Neuron (in vitro differentiated cells): ENCODE measurements around the gene SLAMF9.

Source experiments
- H2AFZ ChIP-seq: one replicate; pipeline ENCODE4 v1.6.1; 2013; ENCODE audit warnings: low read depth, mild to moderate bottlenecking, inconsistent platforms, low read length, moderate library complexity
- H3K27me3 ChIP-seq: one replicate; pipeline ENCODE4 v1.6.1; 2013; ENCODE audit warnings: low read length; ENCODE audit not compliant: insufficient read depth
- H3K36me3 ChIP-seq: one replicate; pipeline ENCODE4 v1.6.1; 2013; ENCODE audit warnings: low read length; ENCODE audit not compliant: insufficient read depth
- H3K4me1 ChIP-seq: one replicate; pipeline ENCODE4 v1.6.1; 2013; ENCODE audit warnings: low read length; ENCODE audit not compliant: insufficient read depth
- H3K4me3 ChIP-seq: 2 replicates; pipeline ENCODE4 v1.5.1; 2013; ENCODE audit warnings: mild to moderate bottlenecking, low read length, moderate library complexity
- H3K9me3 ChIP-seq: one replicate; pipeline ENCODE4 v1.6.1; 2013; ENCODE audit warnings: low read length

SLAMF9 gene

GRCh38 chr1:159940006-159940620 lies 13.9 kb downstream of the SLAMF9 start:
- H3K27me3 ChIP-seq, result no peaks in the 10 kb centered on the region
- no peaks in the 10 kb centered on the region for H3K9me3 ChIP-seq
- no peak overlapping the region for H3K4me3 ChIP-seq
- no peak overlapping the region for H2AFZ ChIP-seq
- H3K4me1 ChIP-seq, result peaks cover 56% of the 10 kb centered on the region
- peaks cover 5% of the 10 kb centered on the region for H3K36me3 ChIP-seq

- Histone ChIP-seq H3K9me3 (no peaks in the 10 kb centered on the region), H3K4me3 (no peak overlapping the region), H2AFZ (no peak overlapping the region), H3K4me1 (peaks cover 52% of the 10 kb centered on the region), H3K27me3 (no peaks in the 10 kb centered on the region), H3K36me3 (peaks cover 10% of the 10 kb centered on the region)
Observed at GRCh38 chr1:159939678-159940002, 14.4 kb downstream of the SLAMF9 start.

DNA sequence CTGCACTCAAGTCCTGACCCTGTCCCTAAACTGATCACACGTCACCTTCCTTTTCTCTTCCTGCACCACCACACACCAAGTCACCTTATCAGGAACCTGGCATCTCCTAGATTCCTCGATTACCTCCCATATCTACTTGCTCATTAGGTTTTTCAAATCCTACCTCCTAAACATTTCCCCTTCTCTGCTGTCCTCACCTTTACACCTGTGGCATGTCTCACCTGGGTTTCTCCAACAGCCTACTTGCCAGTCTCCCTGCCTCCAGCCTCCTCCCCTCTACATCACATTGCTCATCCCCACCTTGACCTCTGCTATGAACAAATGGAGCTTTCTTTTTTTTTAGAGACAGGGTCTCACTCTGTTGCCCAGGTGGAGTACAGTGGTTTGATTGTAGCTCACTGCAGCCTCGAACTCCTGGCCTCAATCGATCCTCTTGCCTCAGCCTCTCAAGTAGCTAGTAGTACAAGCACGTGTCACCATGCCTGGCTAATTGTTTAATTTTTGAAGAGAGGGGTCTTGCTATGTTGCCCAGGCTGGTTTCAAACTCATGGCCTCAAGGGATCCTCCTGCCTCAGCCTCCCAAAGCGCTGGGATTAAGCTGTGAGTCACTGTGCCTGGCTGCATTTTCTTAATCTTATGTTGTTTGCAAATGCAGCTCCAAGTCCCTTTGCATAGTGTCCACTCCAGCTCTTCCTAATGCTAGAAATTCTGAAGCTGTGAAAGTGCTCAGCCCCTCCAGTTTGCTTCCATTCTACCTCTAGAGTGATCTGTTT lies 14.9 kb downstream of the SLAMF9 start:
- Histone ChIP-seq H3K4me1 (peaks cover 48% of the 10 kb centered on the region), H3K36me3 (peaks cover 15% of the 10 kb centered on the region), H3K27me3 (no peaks in the 10 kb centered on the region), H2AFZ (no peak overlapping the region), H3K4me3 (no peak overlapping the region), H3K9me3 (no peaks in the 10 kb centered on the region)

DNA sequence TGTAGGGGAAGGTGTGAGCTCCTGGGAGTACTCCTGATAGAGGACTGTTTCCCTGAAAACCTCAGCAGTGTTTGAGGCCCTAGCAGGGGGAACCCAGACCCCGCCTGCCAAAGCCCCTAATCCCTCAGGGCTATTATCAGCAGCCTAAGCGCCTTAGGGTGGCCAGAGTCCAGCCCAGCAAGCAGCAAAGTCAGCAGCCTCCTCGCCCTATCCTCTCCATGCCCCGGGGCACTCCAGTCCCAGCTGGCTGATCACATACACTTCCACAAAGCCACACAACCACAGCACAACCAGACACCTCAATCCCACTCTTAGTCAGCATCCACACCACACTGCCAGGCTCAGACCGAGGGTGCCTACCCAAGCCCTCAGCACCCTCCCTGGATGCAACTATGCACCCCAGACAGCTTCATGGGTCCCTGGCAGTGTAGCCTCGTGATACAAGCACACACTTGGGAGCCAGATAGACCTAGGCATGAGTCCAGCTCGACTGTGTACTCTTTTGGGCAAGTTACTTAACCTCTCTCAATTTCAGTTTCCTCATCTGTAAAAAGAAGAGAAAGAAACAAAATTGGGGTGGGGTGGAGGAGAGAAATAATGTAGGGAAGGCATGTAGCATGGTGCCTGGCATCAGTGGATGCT lies 15.7 kb downstream of the SLAMF9 start:
- H3K4me3 ChIP-seq, result no peak overlapping the region

DNA sequence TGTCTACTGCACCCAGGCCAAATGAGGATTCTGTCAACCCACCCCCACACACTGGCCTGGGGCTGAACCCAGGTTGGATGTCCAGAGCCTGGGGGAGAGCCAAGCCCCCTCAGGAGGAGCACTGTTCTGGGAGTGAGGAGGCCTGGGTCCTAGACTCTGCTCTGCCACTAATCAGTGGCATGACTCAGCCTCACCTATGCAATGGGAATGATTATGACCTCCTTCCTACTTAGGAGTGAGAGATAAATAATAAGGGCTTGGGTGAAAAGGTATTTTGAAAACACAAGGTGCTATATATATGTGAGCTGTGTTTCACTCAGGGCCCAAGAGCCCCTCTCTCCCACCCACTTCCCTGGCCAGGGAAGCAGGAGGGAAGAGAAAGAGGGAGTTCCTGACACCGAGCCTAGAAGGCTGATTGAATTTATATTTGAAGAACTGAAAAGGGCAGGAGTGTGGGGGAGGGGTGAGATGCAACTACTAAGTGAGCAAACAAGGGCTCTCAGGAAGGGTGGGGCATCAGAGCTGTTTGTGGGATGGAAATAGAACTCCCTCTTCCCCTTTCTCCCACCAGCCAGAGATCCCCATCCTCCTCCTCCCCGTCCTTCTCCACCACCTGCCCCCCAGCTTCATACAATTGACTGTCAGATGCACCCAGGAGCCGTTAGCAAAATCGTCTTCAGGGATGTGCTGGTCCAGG lies 16.8 kb downstream of the SLAMF9 start:
- H3K4me1 ChIP-seq, result peaks cover 31% of the 10 kb centered on the region
- no peaks in the 10 kb centered on the region for H3K9me3 ChIP-seq
- no peak overlapping the region for H3K4me3 ChIP-seq
- H2AFZ ChIP-seq, result no peak overlapping the region
- H3K27me3 ChIP-seq, result no peaks in the 10 kb centered on the region
- H3K36me3 ChIP-seq, result peaks cover 17% of the 10 kb centered on the region

More for the DNA sequence above, 15.7 kb downstream of the SLAMF9 start:
- no peaks in the 10 kb centered on the region for H3K27me3 ChIP-seq
- peaks cover 15% of the 10 kb centered on the region for H3K36me3 ChIP-seq
- H2AFZ ChIP-seq, result no peak overlapping the region
- H3K9me3 ChIP-seq, result no peaks in the 10 kb centered on the region
- H3K4me1 ChIP-seq, result peaks cover 41% of the 10 kb centered on the region

DNA sequence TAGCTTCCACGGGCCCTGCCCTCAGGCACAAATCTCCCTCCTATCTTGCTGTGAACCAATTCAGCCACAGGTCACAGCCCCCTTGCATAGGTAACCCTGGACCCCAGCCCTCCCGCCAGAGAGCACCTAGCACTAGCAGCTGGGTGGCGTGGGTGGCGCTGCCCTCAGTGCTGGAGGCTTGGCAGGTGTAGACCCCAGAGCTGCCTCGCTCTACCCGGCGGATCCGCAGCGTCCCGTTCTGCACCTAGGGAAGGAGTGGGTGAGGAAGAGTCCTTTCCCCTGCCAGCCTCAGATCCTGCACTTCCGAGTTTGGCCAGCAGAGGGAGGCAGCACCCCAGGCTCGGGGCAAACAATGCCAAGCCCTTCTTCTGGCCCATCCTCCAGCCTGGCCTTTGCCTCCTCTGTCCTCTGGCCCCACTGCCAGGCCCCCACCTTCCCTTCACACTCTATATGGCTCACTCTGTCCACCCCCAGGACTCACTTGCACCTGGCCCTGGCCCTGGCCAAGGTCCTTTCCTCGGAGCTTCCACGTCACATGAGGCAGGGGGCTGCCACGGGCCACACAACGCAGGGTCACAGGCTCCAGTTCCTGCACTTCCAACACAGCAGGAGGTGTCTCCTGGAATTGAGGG lies 17.6 kb downstream of the SLAMF9 start:
- Histone ChIP-seq H3K36me3 (peaks cover 23% of the 10 kb centered on the region), H3K4me1 (peaks cover 23% of the 10 kb centered on the region), H3K27me3 (no peaks in the 10 kb centered on the region), H3K4me3 (no peak overlapping the region), H3K9me3 (no peaks in the 10 kb centered on the region), H2AFZ (no peak overlapping the region)

DNA sequence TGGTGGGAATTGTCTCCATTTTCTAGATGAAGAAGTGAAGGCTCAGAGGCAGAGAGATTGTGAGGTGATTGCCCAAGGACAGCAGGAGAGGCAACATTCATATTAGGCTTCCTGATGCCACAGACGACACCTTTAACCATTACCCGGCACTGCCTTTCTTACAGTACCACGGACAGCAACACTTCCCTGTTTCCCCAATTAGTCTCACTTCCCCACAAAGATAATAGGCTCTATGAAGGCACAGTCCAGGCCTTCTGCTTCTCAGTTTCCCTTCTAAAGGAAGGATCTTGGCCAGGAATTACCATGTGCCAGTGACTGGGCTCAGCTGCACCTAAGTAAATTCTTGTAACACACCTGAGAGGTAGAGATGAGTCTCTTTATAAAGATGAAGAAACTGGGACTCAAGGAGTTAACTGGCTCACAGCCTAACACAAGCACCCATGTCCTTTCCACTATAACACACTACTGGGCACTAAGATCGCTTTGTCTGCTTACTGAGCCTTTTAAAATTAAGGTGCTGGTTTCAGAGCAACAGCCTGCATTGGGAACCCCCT lies 18.2 kb downstream of the SLAMF9 start:
- H3K4me3 ChIP-seq, result no peak overlapping the region
- H3K27me3 ChIP-seq, result no peaks in the 10 kb centered on the region
- peaks cover 17% of the 10 kb centered on the region for H3K4me1 ChIP-seq
- H2AFZ ChIP-seq, result no peak overlapping the region
- H3K36me3 ChIP-seq, result peaks cover 23% of the 10 kb centered on the region
- no peaks in the 10 kb centered on the region for H3K9me3 ChIP-seq

- Histone ChIP-seq H3K27me3 (no peaks in the 10 kb centered on the region), H3K4me1 (peaks cover 12% of the 10 kb centered on the region), H2AFZ (no peak overlapping the region), H3K9me3 (no peaks in the 10 kb centered on the region), H3K36me3 (peaks cover 23% of the 10 kb centered on the region), H3K4me3 (no peak overlapping the region)
Observed at GRCh38 chr1:159935305-159935704, 18.7 kb downstream of the SLAMF9 start.

DNA sequence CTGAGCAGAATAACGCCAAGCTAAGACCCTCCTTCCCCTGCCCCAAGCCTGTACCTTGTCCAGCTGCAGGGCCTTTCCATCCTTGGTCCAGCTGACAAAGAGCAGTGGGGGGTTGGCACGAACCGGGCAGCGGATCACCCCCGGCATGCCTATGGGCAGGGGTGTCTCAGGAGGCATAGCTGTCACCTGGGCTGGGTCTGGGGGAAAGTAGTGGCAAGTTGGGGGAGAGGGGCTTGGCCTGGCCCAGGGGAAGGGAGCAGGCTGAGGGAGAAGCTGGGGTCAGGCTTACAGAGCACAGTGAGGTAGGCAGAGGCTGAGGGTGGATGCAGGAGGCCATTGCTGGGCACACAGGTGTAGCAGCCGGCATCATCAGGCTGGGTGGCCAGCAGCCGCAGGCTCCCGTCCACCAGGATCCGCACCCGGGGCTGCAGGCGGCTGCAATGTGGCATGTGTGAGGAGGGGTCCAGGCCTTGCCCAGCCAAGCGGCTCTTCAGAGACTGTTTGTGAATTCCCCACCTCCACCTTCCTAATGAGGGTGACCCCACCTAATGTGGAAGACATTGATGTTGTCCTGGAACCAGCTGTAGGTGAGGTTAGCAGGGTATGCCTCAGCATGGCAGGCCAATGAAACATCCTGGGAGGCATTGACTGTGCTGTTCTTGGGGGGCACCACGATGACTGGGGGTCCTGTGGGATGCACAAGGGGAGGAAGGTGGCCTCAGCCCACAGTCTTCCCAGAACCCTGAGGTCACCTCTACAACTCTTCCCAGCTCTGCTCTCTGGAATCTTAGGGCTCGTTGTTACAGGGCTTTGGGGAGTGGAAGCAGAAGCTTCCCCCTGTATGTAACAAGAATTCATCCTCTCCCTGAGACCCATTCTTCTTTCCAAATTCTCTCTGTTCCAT lies 19.6 kb downstream of the SLAMF9 start:
- Histone ChIP-seq H2AFZ (no peak overlapping the region), H3K27me3 (no peaks in the 10 kb centered on the region), H3K36me3 (peaks cover 28% of the 10 kb centered on the region), H3K9me3 (no peaks in the 10 kb centered on the region), H3K4me1 (peaks cover 9% of the 10 kb centered on the region), H3K4me3 (no peak overlapping the region)

DNA sequence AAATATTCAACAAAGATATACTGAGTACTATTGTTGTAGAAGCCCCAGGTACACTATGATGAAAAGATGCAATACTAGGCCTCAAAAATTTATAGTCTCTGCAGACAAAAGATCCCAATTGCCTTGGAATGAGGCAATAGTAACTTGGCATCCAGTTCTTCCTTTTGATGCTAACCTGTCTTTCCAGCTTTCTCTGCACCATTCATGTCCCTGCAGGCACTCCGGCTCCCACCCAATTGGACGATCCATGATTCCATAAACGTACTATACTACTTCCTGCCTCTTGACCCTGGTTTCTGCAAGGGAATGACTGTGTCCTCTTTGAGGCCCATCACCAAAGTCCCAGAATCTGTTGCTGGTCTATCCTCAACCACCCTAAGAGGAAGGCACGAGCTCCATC lies 20.7 kb downstream of the SLAMF9 start:
- no peak overlapping the region for H3K4me3 ChIP-seq
- H2AFZ ChIP-seq, result no peak overlapping the region
- no peaks in the 10 kb centered on the region for H3K27me3 ChIP-seq
- peaks cover 9% of the 10 kb centered on the region for H3K4me1 ChIP-seq
- no peaks in the 10 kb centered on the region for H3K9me3 ChIP-seq
- H3K36me3 ChIP-seq, result peaks cover 35% of the 10 kb centered on the region

DNA sequence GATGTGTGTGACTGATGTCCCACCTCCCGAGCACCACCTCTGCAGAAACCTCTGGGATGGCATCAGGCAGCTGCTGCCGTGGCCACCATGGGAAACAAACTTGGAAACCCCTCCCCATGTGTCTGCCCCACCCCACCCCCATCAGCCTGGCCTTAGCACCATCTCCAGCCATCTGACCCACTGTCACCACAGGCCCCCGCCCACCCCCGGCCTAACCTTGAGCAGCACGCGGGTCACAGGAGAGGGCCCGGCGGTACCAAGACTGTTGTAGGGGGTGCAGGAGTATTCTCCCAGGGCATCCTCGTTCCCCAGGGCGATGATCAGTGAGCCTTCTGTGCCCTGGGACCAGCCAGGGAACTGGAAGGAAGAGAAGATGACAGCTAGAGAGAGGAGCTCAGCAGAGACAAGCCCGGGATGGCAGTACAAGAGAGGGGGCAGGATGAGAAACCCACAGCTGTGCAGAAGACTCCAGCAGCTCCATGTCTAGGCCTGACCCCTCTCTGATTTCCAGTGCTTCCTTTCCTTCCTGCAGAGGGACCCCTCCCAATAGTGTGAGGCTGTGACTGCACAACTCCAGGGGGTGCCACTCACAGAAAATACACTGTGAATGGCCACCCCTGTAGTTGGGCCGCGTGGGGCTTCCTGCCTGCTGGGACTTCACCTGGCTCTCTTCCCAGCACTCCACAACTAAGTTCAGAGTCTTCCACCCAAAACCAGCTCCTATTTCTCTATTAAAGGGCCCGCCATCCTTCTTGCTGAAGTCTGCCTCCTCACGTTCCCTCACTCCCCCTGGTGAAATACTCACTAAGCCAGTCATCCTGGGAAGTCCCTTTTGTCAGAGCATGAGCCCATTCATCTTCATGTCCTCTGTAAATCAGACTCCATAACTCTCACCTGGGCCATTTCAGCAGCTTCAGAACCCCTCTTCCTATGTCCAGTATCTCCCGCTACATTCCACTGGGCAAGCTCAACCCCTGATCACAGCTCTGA lies 21.4 kb downstream of the SLAMF9 start:
- peaks cover 35% of the 10 kb centered on the region for H3K36me3 ChIP-seq
- no peak overlapping the region for H2AFZ ChIP-seq
- H3K27me3 ChIP-seq, result no peaks in the 10 kb centered on the region
- H3K4me3 ChIP-seq, result no peak overlapping the region
- no peaks in the 10 kb centered on the region for H3K9me3 ChIP-seq
- peaks cover 9% of the 10 kb centered on the region for H3K4me1 ChIP-seq
